SK-N-SH treated with all-trans-retinoic acid at 6 μM for 48 hours (cell line): ENCODE data around the gene HES1.

Experiments used
- ATAC-seq: fragments of 200-7000 bp; cut with Tn5 transposase; 3 replicates; pipeline ENCODE4 v1.9.1; 2020; ENCODE audit warnings: mild to moderate bottlenecking, moderate library complexity
- BACH2 ChIP-seq: fragments of 250-450 bp; sonication (Bioruptor Pico); IDR thresholded peaks from 2 replicates; pipeline ENCODE4 v1.9.0; 2021; ENCODE audit warnings: mild to moderate bottlenecking, borderline replicate concordance
- CSDC2 ChIP-seq: fragments of 250-450 bp; sonication (Bioruptor Pico); IDR thresholded peaks from 2 replicates; pipeline ENCODE4 v1.5.0; 2020; ENCODE audit warnings: mild to moderate bottlenecking, moderate library complexity
- ESRRG ChIP-seq: fragments of 250-450 bp; sonication (Bioruptor Pico); IDR thresholded peaks from 2 replicates; pipeline ENCODE4 v1.6.1; 2021; ENCODE audit warnings: mild to moderate bottlenecking
- ISL1 ChIP-seq: fragments of 250-450 bp; sonication (Bioruptor Pico); IDR thresholded peaks from 2 replicates; pipeline ENCODE4 v2.1.2; 2022; ENCODE audit warnings: mild to moderate bottlenecking, moderate library complexity
- OSR1 ChIP-seq: fragments of 250-450 bp; sonication (Bioruptor Pico); IDR thresholded peaks from 2 replicates; pipeline ENCODE4 v1.8.0; 2022; ENCODE audit warnings: moderate library complexity, mild to moderate bottlenecking, inconsistent platforms
- RARB ChIP-seq: fragments of 250-450 bp; sonication (Bioruptor Pico); IDR thresholded peaks from 2 replicates; pipeline ENCODE4 v1.8.0; 2021; ENCODE audit warnings: mild to moderate bottlenecking, moderate library complexity
- SNAI2 ChIP-seq: fragments of 250-450 bp; sonication (Bioruptor Pico); IDR thresholded peaks from 2 replicates; pipeline ENCODE4 v1.5.0; 2020; ENCODE audit warnings: mild to moderate bottlenecking, moderate library complexity
- TCF4 ChIP-seq: fragments of 250-450 bp; sonication (Bioruptor Pico); IDR thresholded peaks from 2 replicates; pipeline ENCODE4 v1.8.0; 2021; ENCODE audit warnings: mild to moderate bottlenecking, moderate library complexity, borderline replicate concordance
- ZC3H10 ChIP-seq: fragments of 250-450 bp; sonication (Bioruptor Pico); IDR thresholded peaks from 2 replicates; pipeline ENCODE4 v1.5.1; 2021; ENCODE audit warnings: mild to moderate bottlenecking, moderate library complexity
- ZFP30 ChIP-seq: fragments of 450-650 bp; formaldehyde crosslinking; IDR thresholded peaks from 2 replicates; pipeline ENCODE4 v1.5.0; 2022; ENCODE audit warnings: mild to moderate bottlenecking, moderate library complexity
- ZNF565 ChIP-seq: fragments of 450-650 bp; formaldehyde crosslinking; conservative IDR thresholded peaks from 2 replicates; pipeline ENCODE4 v1.5.0; 2020; ENCODE audit warnings: low read depth, mild to moderate bottlenecking, moderate library complexity
- ZNF70 ChIP-seq: fragments of 450-650 bp; formaldehyde crosslinking; IDR thresholded peaks from 2 replicates; pipeline ENCODE4 v1.5.0; 2020; ENCODE audit warnings: mild to moderate bottlenecking, moderate library complexity
- ZNF8 ChIP-seq: fragments of 450-650 bp; formaldehyde crosslinking; IDR thresholded peaks from 2 replicates; pipeline ENCODE4 v1.5.0; 2020; ENCODE audit warnings: mild to moderate bottlenecking, moderate library complexity
- TF ChIP-seq, protein P1 (sequence below): fragments of 250-450 bp; sonication (Bioruptor Pico); IDR thresholded peaks from 2 replicates; pipeline ENCODE4 v1.5.0; 2020; ENCODE audit warnings: mild to moderate bottlenecking, moderate library complexity
- TF ChIP-seq, protein P2 (sequence below): fragments of 250-450 bp; sonication (Bioruptor Pico); IDR thresholded peaks from 2 replicates; pipeline ENCODE4 v1.5.1; 2020; ENCODE audit warnings: low read depth, mild to moderate bottlenecking, moderate library complexity
- TF ChIP-seq, protein P3 (sequence below): fragments of 250-450 bp; sonication (Bioruptor Pico); IDR thresholded peaks from 2 replicates; pipeline ENCODE4 v1.8.0; 2021; ENCODE audit warnings: low read depth, mild to moderate bottlenecking, moderate library complexity, borderline replicate concordance
- TF ChIP-seq, protein P4 (sequence below): fragments of 250-450 bp; sonication (Bioruptor Pico); IDR thresholded peaks from 2 replicates; pipeline ENCODE4 v1.5.1; 2021; ENCODE audit warnings: mild to moderate bottlenecking, moderate library complexity
- TF ChIP-seq, protein P5 (sequence below): fragments of 250-450 bp; sonication (Bioruptor Pico); IDR thresholded peaks from 2 replicates; pipeline ENCODE4 v1.8.0; 2020; ENCODE audit warnings: mild to moderate bottlenecking, moderate library complexity, borderline replicate concordance

HES1 gene

DNA sequence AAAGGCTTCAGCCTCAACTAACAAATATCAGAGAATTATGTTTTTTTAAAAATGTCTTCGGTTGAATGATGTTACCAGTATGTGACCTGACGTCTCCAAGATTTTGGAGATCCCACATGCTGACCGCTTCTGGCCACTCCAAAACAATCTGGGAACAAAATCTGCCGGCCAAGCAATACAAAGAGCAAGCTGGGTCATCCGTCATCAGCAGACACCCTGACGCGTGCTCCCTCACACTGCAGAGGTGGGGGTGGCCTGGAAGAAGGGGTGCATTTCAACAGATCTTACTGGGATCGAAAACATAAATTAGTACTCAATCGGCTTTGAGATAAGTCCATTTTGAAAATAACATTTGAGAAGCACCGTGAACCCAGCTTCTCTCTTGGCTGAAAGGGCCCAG, 33.6 kb downstream of the HES1 start:
- no peak for ATAC-seq
- TF ChIP-seq ZNF565 (CRISPR knock-in tag) (no peak), TCF4 (CRISPR knock-in tag) (no peak), SNAI2 (CRISPR knock-in tag) (no peak)
- TF ChIP-seq, protein P1, sequence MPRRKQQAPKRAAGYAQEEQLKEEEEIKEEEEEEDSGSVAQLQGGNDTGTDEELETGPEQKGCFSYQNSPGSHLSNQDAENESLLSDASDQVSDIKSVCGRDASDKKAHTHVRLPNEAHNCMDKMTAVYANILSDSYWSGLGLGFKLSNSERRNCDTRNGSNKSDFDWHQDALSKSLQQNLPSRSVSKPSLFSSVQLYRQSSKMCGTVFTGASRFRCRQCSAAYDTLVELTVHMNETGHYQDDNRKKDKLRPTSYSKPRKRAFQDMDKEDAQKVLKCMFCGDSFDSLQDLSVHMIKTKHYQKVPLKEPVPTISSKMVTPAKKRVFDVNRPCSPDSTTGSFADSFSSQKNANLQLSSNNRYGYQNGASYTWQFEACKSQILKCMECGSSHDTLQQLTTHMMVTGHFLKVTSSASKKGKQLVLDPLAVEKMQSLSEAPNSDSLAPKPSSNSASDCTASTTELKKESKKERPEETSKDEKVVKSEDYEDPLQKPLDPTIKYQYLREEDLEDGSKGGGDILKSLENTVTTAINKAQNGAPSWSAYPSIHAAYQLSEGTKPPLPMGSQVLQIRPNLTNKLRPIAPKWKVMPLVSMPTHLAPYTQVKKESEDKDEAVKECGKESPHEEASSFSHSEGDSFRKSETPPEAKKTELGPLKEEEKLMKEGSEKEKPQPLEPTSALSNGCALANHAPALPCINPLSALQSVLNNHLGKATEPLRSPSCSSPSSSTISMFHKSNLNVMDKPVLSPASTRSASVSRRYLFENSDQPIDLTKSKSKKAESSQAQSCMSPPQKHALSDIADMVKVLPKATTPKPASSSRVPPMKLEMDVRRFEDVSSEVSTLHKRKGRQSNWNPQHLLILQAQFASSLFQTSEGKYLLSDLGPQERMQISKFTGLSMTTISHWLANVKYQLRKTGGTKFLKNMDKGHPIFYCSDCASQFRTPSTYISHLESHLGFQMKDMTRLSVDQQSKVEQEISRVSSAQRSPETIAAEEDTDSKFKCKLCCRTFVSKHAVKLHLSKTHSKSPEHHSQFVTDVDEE: no peak

DNA sequence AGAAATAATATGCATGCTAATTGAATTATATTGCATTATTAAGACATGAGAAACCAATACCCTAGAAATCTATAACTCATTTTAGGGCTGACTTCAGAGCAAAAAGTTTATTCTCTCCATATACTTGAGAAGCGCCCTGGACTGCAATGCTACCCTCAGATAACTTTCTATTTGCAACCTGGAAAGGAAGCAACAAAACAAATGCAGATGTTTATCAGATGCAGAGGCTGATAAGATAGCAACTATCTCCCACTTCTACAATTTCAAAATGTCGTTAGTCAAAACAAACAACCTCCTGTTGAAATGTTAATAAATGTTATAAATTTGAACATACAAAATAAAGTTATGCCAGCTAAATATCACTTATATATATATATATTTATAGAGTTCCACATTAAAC, 34.8 kb downstream of the HES1 start:
- no peak for ATAC-seq
- TF ChIP-seq ESRRG: no peak
- TF ChIP-seq, protein P2, sequence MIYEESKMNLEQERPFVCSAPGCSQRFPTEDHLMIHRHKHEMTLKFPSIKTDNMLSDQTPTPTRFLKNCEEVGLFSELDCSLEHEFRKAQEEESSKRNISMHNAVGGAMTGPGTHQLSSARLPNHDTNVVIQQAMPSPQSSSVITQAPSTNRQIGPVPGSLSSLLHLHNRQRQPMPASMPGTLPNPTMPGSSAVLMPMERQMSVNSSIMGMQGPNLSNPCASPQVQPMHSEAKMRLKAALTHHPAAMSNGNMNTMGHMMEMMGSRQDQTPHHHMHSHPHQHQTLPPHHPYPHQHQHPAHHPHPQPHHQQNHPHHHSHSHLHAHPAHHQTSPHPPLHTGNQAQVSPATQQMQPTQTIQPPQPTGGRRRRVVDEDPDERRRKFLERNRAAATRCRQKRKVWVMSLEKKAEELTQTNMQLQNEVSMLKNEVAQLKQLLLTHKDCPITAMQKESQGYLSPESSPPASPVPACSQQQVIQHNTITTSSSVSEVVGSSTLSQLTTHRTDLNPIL (CRISPR knock-in tag): no peak
- no peak for TF ChIP-seq OSR1
- no peak for TF ChIP-seq ZC3H10 (CRISPR knock-in tag)
- no peak for TF ChIP-seq BACH2 (CRISPR knock-in tag)
- TF ChIP-seq, protein P1: no peak
- TF ChIP-seq, protein P3, sequence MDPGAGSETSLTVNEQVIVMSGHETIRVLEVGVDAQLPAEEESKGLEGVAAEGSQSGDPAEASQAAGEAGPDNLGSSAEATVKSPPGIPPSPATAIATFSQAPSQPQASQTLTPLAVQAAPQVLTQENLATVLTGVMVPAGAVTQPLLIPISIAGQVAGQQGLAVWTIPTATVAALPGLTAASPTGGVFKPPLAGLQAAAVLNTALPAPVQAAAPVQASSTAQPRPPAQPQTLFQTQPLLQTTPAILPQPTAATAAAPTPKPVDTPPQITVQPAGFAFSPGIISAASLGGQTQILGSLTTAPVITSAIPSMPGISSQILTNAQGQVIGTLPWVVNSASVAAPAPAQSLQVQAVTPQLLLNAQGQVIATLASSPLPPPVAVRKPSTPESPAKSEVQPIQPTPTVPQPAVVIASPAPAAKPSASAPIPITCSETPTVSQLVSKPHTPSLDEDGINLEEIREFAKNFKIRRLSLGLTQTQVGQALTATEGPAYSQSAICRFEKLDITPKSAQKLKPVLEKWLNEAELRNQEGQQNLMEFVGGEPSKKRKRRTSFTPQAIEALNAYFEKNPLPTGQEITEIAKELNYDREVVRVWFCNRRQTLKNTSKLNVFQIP: no peak

DNA sequence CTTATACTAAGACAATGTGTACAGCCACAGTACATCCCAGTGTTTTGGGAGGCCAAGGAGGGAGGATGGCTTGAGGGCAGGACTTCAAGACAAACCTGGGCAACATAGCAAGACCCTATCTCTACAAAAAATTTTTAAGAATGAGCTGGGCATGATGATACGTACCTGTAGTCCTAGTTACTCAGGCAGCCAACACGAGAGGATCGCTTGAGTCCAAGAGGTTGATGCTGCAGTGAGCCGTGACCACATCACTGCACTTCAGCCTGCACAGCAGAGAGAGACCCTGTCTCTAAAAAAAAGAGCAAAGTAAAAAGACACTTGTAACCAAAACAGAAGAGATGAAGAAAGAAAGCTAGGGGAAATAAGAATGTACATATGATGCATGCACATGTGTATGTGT, 38.5 kb downstream of the HES1 start:
- ATAC-seq: no peak
- TF ChIP-seq ZNF8 (CRISPR knock-in tag): no peak
- TF ChIP-seq, protein P4, sequence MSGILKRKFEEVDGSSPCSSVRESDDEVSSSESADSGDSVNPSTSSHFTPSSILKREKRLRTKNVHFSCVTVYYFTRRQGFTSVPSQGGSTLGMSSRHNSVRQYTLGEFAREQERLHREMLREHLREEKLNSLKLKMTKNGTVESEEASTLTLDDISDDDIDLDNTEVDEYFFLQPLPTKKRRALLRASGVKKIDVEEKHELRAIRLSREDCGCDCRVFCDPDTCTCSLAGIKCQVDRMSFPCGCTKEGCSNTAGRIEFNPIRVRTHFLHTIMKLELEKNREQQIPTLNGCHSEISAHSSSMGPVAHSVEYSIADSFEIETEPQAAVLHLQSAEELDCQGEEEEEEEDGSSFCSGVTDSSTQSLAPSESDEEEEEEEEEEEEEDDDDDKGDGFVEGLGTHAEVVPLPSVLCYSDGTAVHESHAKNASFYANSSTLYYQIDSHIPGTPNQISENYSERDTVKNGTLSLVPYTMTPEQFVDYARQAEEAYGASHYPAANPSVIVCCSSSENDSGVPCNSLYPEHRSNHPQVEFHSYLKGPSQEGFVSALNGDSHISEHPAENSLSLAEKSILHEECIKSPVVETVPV (CRISPR knock-in tag): no peak
- TF ChIP-seq, all 23 proteins: peak for 0

DNA sequence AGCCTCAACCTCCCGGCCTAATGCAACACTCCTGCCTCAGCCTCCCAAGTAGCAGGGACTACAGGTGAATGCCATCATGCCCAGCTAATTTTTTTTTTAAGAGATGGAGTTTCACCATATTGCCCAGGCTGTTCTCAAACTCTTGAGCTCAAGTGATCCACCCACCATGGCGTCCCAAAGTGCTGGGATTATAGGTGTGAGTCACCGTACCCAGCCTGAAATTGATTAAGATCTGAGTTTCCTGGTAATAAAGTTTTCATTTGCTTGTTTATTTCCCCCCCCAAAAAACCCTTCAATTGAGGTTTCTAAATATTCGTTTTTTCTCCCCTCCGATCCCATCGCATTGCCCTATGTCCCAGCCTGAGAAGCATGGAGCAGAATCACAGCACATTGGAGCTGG, 39.0 kb downstream of the HES1 start:
- TF ChIP-seq, protein P5, sequence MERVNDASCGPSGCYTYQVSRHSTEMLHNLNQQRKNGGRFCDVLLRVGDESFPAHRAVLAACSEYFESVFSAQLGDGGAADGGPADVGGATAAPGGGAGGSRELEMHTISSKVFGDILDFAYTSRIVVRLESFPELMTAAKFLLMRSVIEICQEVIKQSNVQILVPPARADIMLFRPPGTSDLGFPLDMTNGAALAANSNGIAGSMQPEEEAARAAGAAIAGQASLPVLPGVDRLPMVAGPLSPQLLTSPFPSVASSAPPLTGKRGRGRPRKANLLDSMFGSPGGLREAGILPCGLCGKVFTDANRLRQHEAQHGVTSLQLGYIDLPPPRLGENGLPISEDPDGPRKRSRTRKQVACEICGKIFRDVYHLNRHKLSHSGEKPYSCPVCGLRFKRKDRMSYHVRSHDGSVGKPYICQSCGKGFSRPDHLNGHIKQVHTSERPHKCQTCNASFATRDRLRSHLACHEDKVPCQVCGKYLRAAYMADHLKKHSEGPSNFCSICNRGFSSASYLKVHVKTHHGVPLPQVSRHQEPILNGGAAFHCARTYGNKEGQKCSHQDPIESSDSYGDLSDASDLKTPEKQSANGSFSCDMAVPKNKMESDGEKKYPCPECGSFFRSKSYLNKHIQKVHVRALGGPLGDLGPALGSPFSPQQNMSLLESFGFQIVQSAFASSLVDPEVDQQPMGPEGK (CRISPR knock-in tag): no peak
- TF ChIP-seq RARB (CRISPR knock-in tag) (no peak), CSDC2 (CRISPR knock-in tag) (no peak), SNAI2 (CRISPR knock-in tag) (no peak), ZFP30 (CRISPR knock-in tag) (no peak), ZC3H10 (CRISPR knock-in tag) (no peak), ISL1 (no peak), ZNF70 (no peak), OSR1 (no peak)
- TF ChIP-seq, protein P3: no peak
- ATAC-seq: no peak
